ENCODE results near the gene CD109. TPM values are rescaled to one million over a fixed set of nuclear protein-coding genes. Genes with fewer than 3 reads are reported as not detected.

Gene CD109
- total RNA-seq, 3 donors from 2014 or later: 1.7 to 9.1 (median 4.4) TPM

DNA sequence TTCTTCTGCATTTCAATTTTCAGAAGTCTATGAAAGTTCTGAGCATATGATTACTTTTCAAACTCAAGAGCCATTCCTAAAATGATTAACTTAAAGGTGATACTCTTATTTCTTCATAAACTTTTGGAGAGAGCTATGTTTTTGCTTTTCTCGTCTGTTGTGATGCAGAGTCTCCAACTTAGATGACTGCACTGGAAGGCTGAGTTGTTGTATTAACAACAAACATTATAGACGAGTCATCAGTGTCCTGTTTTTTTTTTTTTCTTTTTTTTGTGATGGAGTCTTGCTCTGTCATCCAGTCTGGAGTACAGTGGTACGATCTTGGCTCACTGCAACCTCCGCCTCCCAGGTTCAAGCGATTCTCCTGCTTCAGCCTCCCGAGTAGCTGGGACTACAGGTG, 101.9 kb downstream of the CD109 start:
- H3K4me3 ChIP-seq: no peak overlapping the region
- H3K36me3 ChIP-seq (ENCODE audit: low read depth): no peaks in the 10 kb centered on the region
- intact Hi-C loops (cut with DNase I, micrococcal nuclease): no loop called here
- no peaks in the 10 kb centered on the region for H3K9me3 ChIP-seq
- ATAC-seq (no peak), DNase-seq (no peak)
- H3K4me1 ChIP-seq (ENCODE audit: low read depth): no peaks in the 10 kb centered on the region
- TF ChIP-seq, protein P1, sequence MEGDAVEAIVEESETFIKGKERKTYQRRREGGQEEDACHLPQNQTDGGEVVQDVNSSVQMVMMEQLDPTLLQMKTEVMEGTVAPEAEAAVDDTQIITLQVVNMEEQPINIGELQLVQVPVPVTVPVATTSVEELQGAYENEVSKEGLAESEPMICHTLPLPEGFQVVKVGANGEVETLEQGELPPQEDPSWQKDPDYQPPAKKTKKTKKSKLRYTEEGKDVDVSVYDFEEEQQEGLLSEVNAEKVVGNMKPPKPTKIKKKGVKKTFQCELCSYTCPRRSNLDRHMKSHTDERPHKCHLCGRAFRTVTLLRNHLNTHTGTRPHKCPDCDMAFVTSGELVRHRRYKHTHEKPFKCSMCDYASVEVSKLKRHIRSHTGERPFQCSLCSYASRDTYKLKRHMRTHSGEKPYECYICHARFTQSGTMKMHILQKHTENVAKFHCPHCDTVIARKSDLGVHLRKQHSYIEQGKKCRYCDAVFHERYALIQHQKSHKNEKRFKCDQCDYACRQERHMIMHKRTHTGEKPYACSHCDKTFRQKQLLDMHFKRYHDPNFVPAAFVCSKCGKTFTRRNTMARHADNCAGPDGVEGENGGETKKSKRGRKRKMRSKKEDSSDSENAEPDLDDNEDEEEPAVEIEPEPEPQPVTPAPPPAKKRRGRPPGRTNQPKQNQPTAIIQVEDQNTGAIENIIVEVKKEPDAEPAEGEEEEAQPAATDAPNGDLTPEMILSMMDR (IDR thresholded peaks at IDR 0.05): no peak

DNA sequence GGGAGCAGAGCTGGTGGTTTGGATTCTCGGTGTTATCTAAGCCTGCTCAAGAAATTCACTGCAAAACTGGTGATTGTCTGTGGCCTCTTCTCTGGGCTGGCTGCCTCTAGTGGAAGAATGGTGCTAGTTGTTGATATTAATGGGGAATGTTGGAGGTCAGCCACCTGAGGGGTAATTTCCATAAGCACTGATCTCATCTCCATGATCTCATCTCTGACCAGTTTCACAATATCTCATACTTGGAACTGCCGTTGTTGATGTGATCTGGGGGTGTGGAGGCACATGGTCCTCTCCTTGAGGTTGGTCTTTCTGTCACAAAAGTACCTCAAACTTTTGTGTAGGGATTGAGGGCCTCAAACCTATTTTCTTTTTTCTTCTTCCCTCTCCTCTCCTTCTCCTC, 102.6 kb downstream of the CD109 start:
- ATAC-seq: peak; percentile 18
- Histone ChIP-seq H3K9me3 (no peaks in the 10 kb centered on the region), H3K4me3 (no peak overlapping the region), H3K4me1 (ENCODE audit: low read depth) (no peaks in the 10 kb centered on the region), H3K36me3 (ENCODE audit: low read depth) (no peaks in the 10 kb centered on the region)
- peak in 1 of 3 donors; percentile 30 for DNase-seq
- TF ChIP-seq, protein P1 (IDR thresholded peaks at IDR 0.05): no peak
- intact Hi-C loops (cut with DNase I, micrococcal nuclease): no loop called here

DNA sequence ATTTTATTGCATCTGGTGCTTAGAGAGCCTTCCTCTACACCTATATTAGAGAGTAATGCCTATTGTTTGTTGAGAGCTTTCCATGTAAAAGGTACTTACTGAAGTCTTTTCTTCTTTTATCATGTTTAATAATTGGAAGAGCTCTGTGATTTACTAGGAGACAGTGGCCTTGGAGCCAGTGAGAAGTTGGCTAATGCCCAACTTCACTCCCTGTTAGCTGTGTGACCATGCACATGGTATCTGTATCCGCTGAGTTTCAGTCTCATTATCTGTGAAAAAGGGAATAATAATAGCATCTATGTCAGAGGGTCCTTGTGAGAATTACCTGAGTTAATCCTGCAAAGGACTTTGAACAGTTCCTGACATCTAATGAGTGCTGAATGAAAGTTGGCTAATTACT, 105.0 kb downstream of the CD109 start:
- Histone ChIP-seq H3K36me3 (ENCODE audit: low read depth) (no peaks in the 10 kb centered on the region), H3K4me1 (ENCODE audit: low read depth) (no peaks in the 10 kb centered on the region), H3K4me3 (no peak overlapping the region), H3K9me3 (no peaks in the 10 kb centered on the region)
- TF ChIP-seq, protein P1 (IDR thresholded peaks at IDR 0.05): no peak
- ATAC-seq (no peak), DNase-seq (no peak)
- intact Hi-C loops (cut with DNase I, micrococcal nuclease): no loop called here

DNA sequence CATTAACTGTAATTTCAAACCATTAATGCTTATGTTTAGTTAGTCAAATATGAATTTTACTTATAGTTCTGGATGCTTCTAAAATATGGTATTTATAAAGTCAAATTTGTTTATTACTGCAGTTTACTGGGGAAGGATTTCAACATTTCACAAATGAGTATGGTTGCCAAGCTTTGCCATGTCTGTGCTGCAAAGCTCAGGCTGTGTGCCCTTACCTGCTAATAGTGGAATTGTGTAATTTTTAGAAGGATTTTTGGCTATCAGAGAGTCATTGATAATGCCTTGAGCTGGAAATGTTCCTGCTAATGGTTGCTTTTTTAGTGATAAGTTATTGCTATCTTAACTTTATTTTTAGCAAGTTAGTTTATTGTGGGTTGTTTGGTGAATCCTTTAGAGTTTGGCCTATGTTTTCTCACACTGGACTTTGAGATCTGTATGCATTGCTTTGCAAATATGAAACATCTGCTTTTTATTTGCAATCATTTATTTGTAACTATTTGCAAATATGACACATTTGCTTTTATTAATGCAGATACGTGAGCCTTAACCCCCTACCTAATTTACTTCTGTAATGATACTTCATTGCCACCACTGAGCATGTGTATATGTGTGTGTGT, 105.8 kb downstream of the CD109 start:
- intact Hi-C loops (cut with DNase I, micrococcal nuclease): no loop called here
- H3K9me3 ChIP-seq: no peaks in the 10 kb centered on the region
- H3K4me3 ChIP-seq: no peak overlapping the region
- TF ChIP-seq, protein P1 (IDR thresholded peaks at IDR 0.05): no peak
- DNase-seq (no peak), ATAC-seq (no peak)
- H3K36me3 ChIP-seq (ENCODE audit: low read depth): no peaks in the 10 kb centered on the region
- H3K4me1 ChIP-seq (ENCODE audit: low read depth): no peaks in the 10 kb centered on the region

DNA sequence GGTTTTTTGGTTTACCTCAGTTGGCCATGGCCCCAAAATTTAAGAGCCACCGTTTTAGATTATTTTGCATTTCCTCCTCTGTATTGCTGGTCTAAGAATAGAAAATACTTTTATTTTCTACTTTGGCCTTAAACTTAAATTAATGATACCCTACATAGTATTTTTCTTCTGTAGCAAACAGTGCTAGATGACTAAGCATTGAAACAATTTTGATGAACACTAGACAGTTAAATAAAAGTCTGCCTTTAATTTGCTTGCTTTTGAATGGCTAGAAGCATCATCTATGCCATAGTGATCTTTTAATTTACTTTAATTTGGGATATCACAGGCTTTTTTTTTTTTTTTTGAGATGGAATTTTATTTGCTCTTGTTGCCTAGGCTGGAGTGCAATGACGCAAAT, 106.4 kb downstream of the CD109 start:
- intact Hi-C loops (cut with DNase I, micrococcal nuclease): no loop called here
- ATAC-seq (no peak), DNase-seq (no peak)
- no peaks in the 10 kb centered on the region for H3K4me1 ChIP-seq (ENCODE audit: low read depth)
- H3K4me3 ChIP-seq: no peak overlapping the region
- H3K36me3 ChIP-seq (ENCODE audit: low read depth): no peaks in the 10 kb centered on the region
- TF ChIP-seq, protein P1 (IDR thresholded peaks at IDR 0.05): no peak
- H3K9me3 ChIP-seq: no peaks in the 10 kb centered on the region

Data from mucosa of descending colon (tissue), 3 donors.